ENCODE results near the gene EBF3.
"Not testable (repeated sequence)": the region's sequence is repeated elsewhere in the genome, so short reads cannot be mapped to it uniquely, and the experiment has no call there.

The EBF3 gene

GRCh38 chr10:129921065-129921670 lies 42.9 kb downstream of the EBF3 start:
- Histone ChIP-seq H3K4me3 (ENCODE audit: low read depth, low read length) (no peak overlapping the region), H3K36me3 (ENCODE audit: control insufficient read depth, insufficient read depth, low read length) (no peaks in the 10 kb centered on the region), H3K27me3 (ENCODE audit: control insufficient read depth, insufficient read depth, low read length) (no peaks in the 10 kb centered on the region), H3K27ac (ENCODE audit: low read depth, low read length) (no peak overlapping the region), H3K9ac (ENCODE audit: low read depth, low read length) (no peak overlapping the region), H3K4me1 (ENCODE audit: control insufficient read depth, insufficient read depth, low read length) (no peaks in the 10 kb centered on the region), H3K9me3 (ENCODE audit: control insufficient read depth, insufficient read depth, low read length) (no peaks in the 10 kb centered on the region)

- H3K27ac ChIP-seq (ENCODE audit: low read depth, low read length); H3K4me3 ChIP-seq (ENCODE audit: low read depth, low read length); H3K9ac ChIP-seq (ENCODE audit: low read depth, low read length); H3K27me3 ChIP-seq (ENCODE audit: control insufficient read depth, insufficient read depth, low read length); H3K36me3 ChIP-seq (ENCODE audit: control insufficient read depth, insufficient read depth, low read length); H3K9me3 ChIP-seq (ENCODE audit: control insufficient read depth, insufficient read depth, low read length); H3K4me1 ChIP-seq (ENCODE audit: control insufficient read depth, insufficient read depth, low read length): not testable (repeated sequence)
Measured at GRCh38 chr10:129920187-129920586, 43.9 kb downstream of the EBF3 start.

DNA sequence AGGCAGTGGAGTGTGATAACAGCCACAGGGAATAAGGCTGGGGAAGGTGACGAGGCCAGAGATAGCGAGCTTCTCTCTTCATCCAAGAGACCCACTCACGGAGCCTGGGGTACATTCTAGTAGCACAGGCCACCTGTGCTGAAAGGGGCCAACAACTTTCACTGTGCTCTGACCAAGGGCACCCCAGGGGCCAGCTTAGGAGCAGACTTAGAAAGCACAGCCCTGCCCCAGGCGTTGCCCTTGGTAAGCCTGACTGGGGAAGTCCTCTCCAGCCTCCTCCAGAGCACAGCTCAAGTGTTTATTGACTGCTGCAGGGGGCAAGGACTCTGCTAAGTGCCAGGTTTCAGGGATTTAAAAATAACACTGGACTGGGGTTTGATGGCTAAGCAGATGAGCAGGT lies 44.7 kb downstream of the EBF3 start:
- no peaks in the 10 kb centered on the region for H3K27me3 ChIP-seq (ENCODE audit: control insufficient read depth, insufficient read depth, low read length)
- H3K4me3 ChIP-seq (ENCODE audit: low read depth, low read length), result no peak overlapping the region
- no peak overlapping the region for H3K9ac ChIP-seq (ENCODE audit: low read depth, low read length)
- H3K36me3 ChIP-seq (ENCODE audit: control insufficient read depth, insufficient read depth, low read length), result no peaks in the 10 kb centered on the region
- no peaks in the 10 kb centered on the region for H3K9me3 ChIP-seq (ENCODE audit: control insufficient read depth, insufficient read depth, low read length)
- H3K4me1 ChIP-seq (ENCODE audit: control insufficient read depth, insufficient read depth, low read length), result no peaks in the 10 kb centered on the region
- H3K27ac ChIP-seq (ENCODE audit: low read depth, low read length), result no peak overlapping the region

- Histone ChIP-seq H3K36me3 (ENCODE audit: control insufficient read depth, insufficient read depth, low read length) (no peaks in the 10 kb centered on the region), H3K27me3 (ENCODE audit: control insufficient read depth, insufficient read depth, low read length) (no peaks in the 10 kb centered on the region), H3K27ac (ENCODE audit: low read depth, low read length) (no peak overlapping the region), H3K4me1 (ENCODE audit: control insufficient read depth, insufficient read depth, low read length) (no peaks in the 10 kb centered on the region), H3K9me3 (ENCODE audit: control insufficient read depth, insufficient read depth, low read length) (no peaks in the 10 kb centered on the region), H3K4me3 (ENCODE audit: low read depth, low read length) (no peak overlapping the region), H3K9ac (ENCODE audit: low read depth, low read length) (no peak overlapping the region)
Measured at GRCh38 chr10:129918836-129919235, 45.2 kb downstream of the EBF3 start.

- no peaks in the 10 kb centered on the region for H3K27me3 ChIP-seq (ENCODE audit: control insufficient read depth, insufficient read depth, low read length)
- no peak overlapping the region for H3K27ac ChIP-seq (ENCODE audit: low read depth, low read length)
- no peak overlapping the region for H3K9ac ChIP-seq (ENCODE audit: low read depth, low read length)
- no peaks in the 10 kb centered on the region for H3K9me3 ChIP-seq (ENCODE audit: control insufficient read depth, insufficient read depth, low read length)
- H3K4me1 ChIP-seq (ENCODE audit: control insufficient read depth, insufficient read depth, low read length), result no peaks in the 10 kb centered on the region
- H3K36me3 ChIP-seq (ENCODE audit: control insufficient read depth, insufficient read depth, low read length), result no peaks in the 10 kb centered on the region
- no peak overlapping the region for H3K4me3 ChIP-seq (ENCODE audit: low read depth, low read length)
Measured at GRCh38 chr10:129918401-129918800, 45.7 kb downstream of the EBF3 start.

DNA sequence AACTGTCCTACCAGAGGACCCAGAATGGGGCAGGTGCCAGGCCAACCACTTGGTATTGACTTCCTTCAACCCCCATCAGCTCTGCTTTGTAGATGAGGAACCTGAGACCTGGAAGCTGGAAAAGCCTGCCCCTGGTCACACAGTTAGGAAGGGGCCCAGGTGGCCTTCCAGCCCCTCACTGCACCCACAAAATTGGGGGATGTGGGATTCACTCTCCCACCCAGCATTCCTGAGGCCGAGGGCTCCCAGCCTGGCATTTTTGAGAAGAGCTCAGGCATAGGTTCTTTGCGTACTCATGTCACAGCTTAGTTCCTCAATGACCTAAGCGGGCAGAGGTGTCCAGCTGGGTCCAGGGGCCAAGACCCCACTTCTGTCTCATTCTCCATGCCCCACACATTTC lies 46.1 kb downstream of the EBF3 start:
- no peak overlapping the region for H3K9ac ChIP-seq (ENCODE audit: low read depth, low read length)
- H3K4me3 ChIP-seq (ENCODE audit: low read depth, low read length), result no peak overlapping the region
- no peaks in the 10 kb centered on the region for H3K4me1 ChIP-seq (ENCODE audit: control insufficient read depth, insufficient read depth, low read length)
- H3K9me3 ChIP-seq (ENCODE audit: control insufficient read depth, insufficient read depth, low read length), result no peaks in the 10 kb centered on the region
- H3K36me3 ChIP-seq (ENCODE audit: control insufficient read depth, insufficient read depth, low read length), result no peaks in the 10 kb centered on the region
- H3K27me3 ChIP-seq (ENCODE audit: control insufficient read depth, insufficient read depth, low read length), result no peaks in the 10 kb centered on the region
- no peak overlapping the region for H3K27ac ChIP-seq (ENCODE audit: low read depth, low read length)

- Histone ChIP-seq H3K4me1 (ENCODE audit: control insufficient read depth, insufficient read depth, low read length) (peaks cover 10% of the 10 kb centered on the region), H3K9ac (ENCODE audit: low read depth, low read length) (no peak overlapping the region), H3K36me3 (ENCODE audit: control insufficient read depth, insufficient read depth, low read length) (no peaks in the 10 kb centered on the region), H3K4me3 (ENCODE audit: low read depth, low read length) (no peak overlapping the region), H3K27ac (ENCODE audit: low read depth, low read length) (no peak overlapping the region), H3K27me3 (ENCODE audit: control insufficient read depth, insufficient read depth, low read length) (no peaks in the 10 kb centered on the region), H3K9me3 (ENCODE audit: control insufficient read depth, insufficient read depth, low read length) (no peaks in the 10 kb centered on the region)
Measured at GRCh38 chr10:129916506-129916995, 47.5 kb downstream of the EBF3 start.

GRCh38 chr10:129915526-129916378 lies 48.3 kb downstream of the EBF3 start:
- Histone ChIP-seq H3K27me3 (ENCODE audit: control insufficient read depth, insufficient read depth, low read length) (no peaks in the 10 kb centered on the region), H3K9me3 (ENCODE audit: control insufficient read depth, insufficient read depth, low read length) (no peaks in the 10 kb centered on the region), H3K9ac (ENCODE audit: low read depth, low read length) (no peak overlapping the region), H3K36me3 (ENCODE audit: control insufficient read depth, insufficient read depth, low read length) (no peaks in the 10 kb centered on the region), H3K27ac (ENCODE audit: low read depth, low read length) (no peak overlapping the region), H3K4me1 (ENCODE audit: control insufficient read depth, insufficient read depth, low read length) (peaks cover 10% of the 10 kb centered on the region), H3K4me3 (ENCODE audit: low read depth, low read length) (no peak overlapping the region)

DNA sequence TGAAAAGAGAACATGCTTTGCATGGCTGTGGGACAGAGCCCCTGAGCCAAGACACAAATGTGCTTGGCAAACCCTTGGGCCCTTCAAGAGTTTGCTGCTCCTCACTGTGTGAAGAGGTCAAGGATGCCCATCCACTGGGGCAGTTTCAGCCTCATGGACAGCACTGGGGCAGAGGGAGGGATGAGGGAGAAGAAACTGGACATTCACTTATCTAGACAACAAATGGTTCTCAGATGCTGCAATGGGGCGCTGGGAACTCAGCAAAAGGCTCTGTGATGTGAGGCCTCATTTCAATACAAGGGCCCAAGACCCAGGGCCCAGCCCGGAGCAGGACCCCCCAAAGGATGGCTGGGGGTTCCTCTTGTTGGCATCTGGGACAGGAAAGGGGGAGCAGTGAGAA lies 49.1 kb downstream of the EBF3 start:
- Histone ChIP-seq H3K4me3 (ENCODE audit: low read depth, low read length) (no peak overlapping the region), H3K27ac (ENCODE audit: low read depth, low read length) (no peak overlapping the region), H3K27me3 (ENCODE audit: control insufficient read depth, insufficient read depth, low read length) (no peaks in the 10 kb centered on the region), H3K36me3 (ENCODE audit: control insufficient read depth, insufficient read depth, low read length) (no peaks in the 10 kb centered on the region), H3K9ac (ENCODE audit: low read depth, low read length) (no peak overlapping the region), H3K9me3 (ENCODE audit: control insufficient read depth, insufficient read depth, low read length) (no peaks in the 10 kb centered on the region), H3K4me1 (ENCODE audit: control insufficient read depth, insufficient read depth, low read length) (peaks cover 10% of the 10 kb centered on the region)

GRCh38 chr10:129914153-129914855 lies 49.8 kb downstream of the EBF3 start:
- no peak overlapping the region for H3K9ac ChIP-seq (ENCODE audit: low read depth, low read length)
- no peaks in the 10 kb centered on the region for H3K9me3 ChIP-seq (ENCODE audit: control insufficient read depth, insufficient read depth, low read length)
- H3K36me3 ChIP-seq (ENCODE audit: control insufficient read depth, insufficient read depth, low read length), result no peaks in the 10 kb centered on the region
- H3K27ac ChIP-seq (ENCODE audit: low read depth, low read length), result no peak overlapping the region
- no peak overlapping the region for H3K4me3 ChIP-seq (ENCODE audit: low read depth, low read length)
- no peaks in the 10 kb centered on the region for H3K27me3 ChIP-seq (ENCODE audit: control insufficient read depth, insufficient read depth, low read length)
- peaks cover 10% of the 10 kb centered on the region for H3K4me1 ChIP-seq (ENCODE audit: control insufficient read depth, insufficient read depth, low read length)
